ENCODE data around the gene GSE1.

GSE1 gene

GRCh38 chr16:85687651-85688471 lies 74.7 kb downstream of the GSE1 start:
- no peaks in the 10 kb centered on the region for H3K27me3 ChIP-seq (replicated peaks; ENCODE audit: control insufficient read depth, insufficient read depth, low read length, poor library complexity, severe bottlenecking)
- no peak overlapping the region for H3K27ac ChIP-seq (ENCODE audit: insufficient read depth, low read length, poor library complexity, severe bottlenecking)
- no peaks in the 10 kb centered on the region for H3K36me3 ChIP-seq (ENCODE audit: control insufficient read depth, insufficient read depth, low read length)
- peak overlapping the region; percentile 71 for H3K4me3 ChIP-seq (ENCODE audit: insufficient read depth, low read depth, low read length, poor library complexity, severe bottlenecking)
- H3K9me3 ChIP-seq (ENCODE audit: control insufficient read depth, low read length), result no peaks in the 10 kb centered on the region
- no peak for DNase-seq
- peaks cover 9% of the 10 kb centered on the region for H3K4me1 ChIP-seq (ENCODE audit: control insufficient read depth, insufficient read depth, low read length, poor library complexity, severe bottlenecking)

GRCh38 chr16:85688586-85689284 lies 75.6 kb downstream of the GSE1 start, which contains the start of gene GINS2:
Gene GINS2, minus strand, starts transcription at chr16:85688954. Its CDS starts 56 bp downstream, at chr16:85688898.
- Histone ChIP-seq H3K27ac (ENCODE audit: insufficient read depth, low read length, poor library complexity, severe bottlenecking) (no peak within 1 kb of the TSS), H3K27me3 (replicated peaks; ENCODE audit: control insufficient read depth, insufficient read depth, low read length, poor library complexity, severe bottlenecking) (no peaks in the 10 kb centered on the region)

GRCh38 chr16:85689285-85689949 lies 76.3 kb downstream of the GSE1 start:
- DNase-seq, result no peak
- Histone ChIP-seq H3K36me3 (ENCODE audit: control insufficient read depth, insufficient read depth, low read length) (no peaks in the 10 kb centered on the region), H3K27ac (ENCODE audit: insufficient read depth, low read length, poor library complexity, severe bottlenecking) (no peak overlapping the region), H3K27me3 (replicated peaks; ENCODE audit: control insufficient read depth, insufficient read depth, low read length, poor library complexity, severe bottlenecking) (no peaks in the 10 kb centered on the region), H3K4me1 (ENCODE audit: control insufficient read depth, insufficient read depth, low read length, poor library complexity, severe bottlenecking) (peaks cover 9% of the 10 kb centered on the region), H3K9me3 (ENCODE audit: control insufficient read depth, low read length) (no peaks in the 10 kb centered on the region), H3K4me3 (ENCODE audit: insufficient read depth, low read depth, low read length, poor library complexity, severe bottlenecking) (peak overlapping the region; percentile 51)

More at GRCh38 chr16:85688586-85689284, 75.6 kb downstream of the GSE1 start, which contains the start of gene GINS2:
- H3K4me1 ChIP-seq (ENCODE audit: control insufficient read depth, insufficient read depth, low read length, poor library complexity, severe bottlenecking), result peaks cover 9% of the 10 kb centered on the region
- no peaks in the 10 kb centered on the region for H3K9me3 ChIP-seq (ENCODE audit: control insufficient read depth, low read length)
- H3K36me3 ChIP-seq (ENCODE audit: control insufficient read depth, insufficient read depth, low read length), result no peaks in the 10 kb centered on the region
- H3K4me3 ChIP-seq (ENCODE audit: insufficient read depth, low read depth, low read length, poor library complexity, severe bottlenecking), result peak within 1 kb of the TSS; percentile 71
- peak; percentile 85 to 89 (median 87) for DNase-seq

GRCh38 chr16:85689950-85690320 lies 76.8 kb downstream of the GSE1 start:
- no peak overlapping the region for H3K27ac ChIP-seq (ENCODE audit: insufficient read depth, low read length, poor library complexity, severe bottlenecking)
- no peaks in the 10 kb centered on the region for H3K9me3 ChIP-seq (ENCODE audit: control insufficient read depth, low read length)
- no peak overlapping the region for H3K4me3 ChIP-seq (ENCODE audit: insufficient read depth, low read depth, low read length, poor library complexity, severe bottlenecking)
- DNase-seq, result no peak
- no peaks in the 10 kb centered on the region for H3K36me3 ChIP-seq (ENCODE audit: control insufficient read depth, insufficient read depth, low read length)
- no peaks in the 10 kb centered on the region for H3K27me3 ChIP-seq (replicated peaks; ENCODE audit: control insufficient read depth, insufficient read depth, low read length, poor library complexity, severe bottlenecking)
- H3K4me1 ChIP-seq (ENCODE audit: control insufficient read depth, insufficient read depth, low read length, poor library complexity, severe bottlenecking), result peaks cover 9% of the 10 kb centered on the region

GRCh38 chr16:85690469-85691064 lies 77.4 kb downstream of the GSE1 start:
- no peaks in the 10 kb centered on the region for H3K27me3 ChIP-seq (replicated peaks; ENCODE audit: control insufficient read depth, insufficient read depth, low read length, poor library complexity, severe bottlenecking)
- H3K4me1 ChIP-seq (ENCODE audit: control insufficient read depth, insufficient read depth, low read length, poor library complexity, severe bottlenecking), result peaks cover 9% of the 10 kb centered on the region
- no peak for DNase-seq
- no peak overlapping the region for H3K27ac ChIP-seq (ENCODE audit: insufficient read depth, low read length, poor library complexity, severe bottlenecking)
- no peaks in the 10 kb centered on the region for H3K36me3 ChIP-seq (ENCODE audit: control insufficient read depth, insufficient read depth, low read length)
- H3K4me3 ChIP-seq (ENCODE audit: insufficient read depth, low read depth, low read length, poor library complexity, severe bottlenecking), result no peak overlapping the region
- no peaks in the 10 kb centered on the region for H3K9me3 ChIP-seq (ENCODE audit: control insufficient read depth, low read length)

GRCh38 chr16:85695196-85696128 lies 82.3 kb downstream of the GSE1 start:
- Histone ChIP-seq H3K27me3 (replicated peaks; ENCODE audit: control insufficient read depth, insufficient read depth, low read length, poor library complexity, severe bottlenecking) (no peaks in the 10 kb centered on the region), H3K36me3 (ENCODE audit: control insufficient read depth, insufficient read depth, low read length) (no peaks in the 10 kb centered on the region), H3K4me1 (ENCODE audit: control insufficient read depth, insufficient read depth, low read length, poor library complexity, severe bottlenecking) (no peaks in the 10 kb centered on the region), H3K27ac (ENCODE audit: insufficient read depth, low read length, poor library complexity, severe bottlenecking) (no peak overlapping the region), H3K9me3 (ENCODE audit: control insufficient read depth, low read length) (no peaks in the 10 kb centered on the region), H3K4me3 (ENCODE audit: insufficient read depth, low read depth, low read length, poor library complexity, severe bottlenecking) (no peak overlapping the region)
- no peak for DNase-seq

GRCh38 chr16:85696781-85697180 lies 83.7 kb downstream of the GSE1 start:
- Histone ChIP-seq H3K4me1 (ENCODE audit: control insufficient read depth, insufficient read depth, low read length, poor library complexity, severe bottlenecking) (no peaks in the 10 kb centered on the region), H3K36me3 (ENCODE audit: control insufficient read depth, insufficient read depth, low read length) (no peaks in the 10 kb centered on the region), H3K27me3 (replicated peaks; ENCODE audit: control insufficient read depth, insufficient read depth, low read length, poor library complexity, severe bottlenecking) (no peaks in the 10 kb centered on the region), H3K4me3 (ENCODE audit: insufficient read depth, low read depth, low read length, poor library complexity, severe bottlenecking) (no peak overlapping the region), H3K9me3 (ENCODE audit: control insufficient read depth, low read length) (no peaks in the 10 kb centered on the region), H3K27ac (ENCODE audit: insufficient read depth, low read length, poor library complexity, severe bottlenecking) (no peak overlapping the region)
- no peak for DNase-seq

- no peaks in the 10 kb centered on the region for H3K4me1 ChIP-seq (ENCODE audit: control insufficient read depth, insufficient read depth, low read length, poor library complexity, severe bottlenecking)
- no peaks in the 10 kb centered on the region for H3K9me3 ChIP-seq (ENCODE audit: control insufficient read depth, low read length)
- H3K27me3 ChIP-seq (replicated peaks; ENCODE audit: control insufficient read depth, insufficient read depth, low read length, poor library complexity, severe bottlenecking), result no peaks in the 10 kb centered on the region
- no peak overlapping the region for H3K4me3 ChIP-seq (ENCODE audit: insufficient read depth, low read depth, low read length, poor library complexity, severe bottlenecking)
- no peak overlapping the region for H3K27ac ChIP-seq (ENCODE audit: insufficient read depth, low read length, poor library complexity, severe bottlenecking)
- H3K36me3 ChIP-seq (ENCODE audit: control insufficient read depth, insufficient read depth, low read length), result no peaks in the 10 kb centered on the region
- DNase-seq, result no peak
Measured at GRCh38 chr16:85697431-85697830, 84.3 kb downstream of the GSE1 start.

- Histone ChIP-seq H3K9me3 (ENCODE audit: control insufficient read depth, low read length) (no peaks in the 10 kb centered on the region), H3K4me3 (ENCODE audit: insufficient read depth, low read depth, low read length, poor library complexity, severe bottlenecking) (no peak overlapping the region), H3K27me3 (replicated peaks; ENCODE audit: control insufficient read depth, insufficient read depth, low read length, poor library complexity, severe bottlenecking) (no peaks in the 10 kb centered on the region), H3K27ac (ENCODE audit: insufficient read depth, low read length, poor library complexity, severe bottlenecking) (no peak overlapping the region), H3K4me1 (ENCODE audit: control insufficient read depth, insufficient read depth, low read length, poor library complexity, severe bottlenecking) (no peaks in the 10 kb centered on the region), H3K36me3 (ENCODE audit: control insufficient read depth, insufficient read depth, low read length) (no peaks in the 10 kb centered on the region)
- DNase-seq, result no peak
Measured at GRCh38 chr16:85698459-85698891, 85.4 kb downstream of the GSE1 start.

Data from effector memory CD4-positive, alpha-beta T cell (primary cell).